ENCODE data around the gene FAM227A.

Gene FAM227A

DNA sequence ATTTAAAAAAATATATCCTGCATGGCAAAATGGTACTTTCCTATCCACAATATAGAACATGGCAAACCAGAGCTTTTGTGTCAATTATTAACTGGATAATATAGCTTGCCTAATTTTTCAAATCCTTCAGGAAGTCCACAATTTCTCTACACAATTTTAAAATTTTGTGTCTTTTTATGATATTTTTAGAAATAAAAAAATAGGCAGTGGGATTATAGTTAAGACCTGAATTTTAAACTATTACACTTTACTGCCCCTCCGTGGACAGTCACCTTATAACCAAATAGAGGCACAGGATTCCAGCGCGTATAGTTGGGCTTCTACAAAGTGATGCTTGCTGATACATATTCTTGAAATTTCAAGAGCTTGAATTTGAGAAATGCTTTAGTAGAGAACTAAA lies 84.1 kb downstream of the FAM227A start:
- H3K27ac ChIP-seq, result no peak overlapping the region
- TF ChIP-seq ZFX (IDR thresholded peaks at IDR 0.05) (no peak), CTCF (conservative IDR thresholded peaks at IDR 0.05) (peak; percentile 77)

DNA sequence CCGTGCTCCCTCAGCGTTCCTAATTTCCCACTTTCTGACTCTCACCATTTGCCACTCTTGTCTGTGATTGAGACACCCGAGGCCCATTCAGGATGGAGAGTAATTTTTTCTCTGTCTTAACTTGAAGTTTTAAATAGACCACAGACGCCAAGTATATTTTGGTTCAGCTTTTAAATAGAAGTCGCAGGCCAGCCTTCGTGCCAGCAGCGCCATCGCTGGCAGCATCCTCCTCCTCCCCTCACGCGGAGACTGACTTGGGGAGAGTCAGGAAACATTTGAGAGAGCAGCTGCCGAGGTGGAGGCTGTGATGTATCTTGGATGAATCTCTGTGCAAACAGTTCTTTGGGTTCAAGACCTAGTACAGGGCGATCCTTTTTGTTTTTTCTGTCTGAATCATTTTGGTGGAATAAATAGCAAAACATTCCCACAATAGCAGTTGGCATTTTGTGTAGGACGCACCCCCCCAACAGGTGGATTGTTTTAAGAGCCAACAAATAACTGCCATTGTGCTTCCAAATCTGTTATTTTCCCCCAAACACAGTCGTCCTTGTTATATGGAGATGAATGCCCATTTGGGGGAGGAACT lies 85.3 kb downstream of the FAM227A start:
- H3K27ac ChIP-seq, result peak overlapping the region; percentile 51
- TF ChIP-seq CTCF (conservative IDR thresholded peaks at IDR 0.05) (0 out of 2 replicates have a peak, but pooled peaks have one; percentile 19), ZFX (IDR thresholded peaks at IDR 0.05) (no peak)

- peak within 1 kb of the TSS; percentile 51 for H3K27ac ChIP-seq
- TF ChIP-seq CTCF (conservative IDR thresholded peaks at IDR 0.05) (no peak), ZFX (IDR thresholded peaks at IDR 0.05) (no peak)
Observed at GRCh38 chr22:38569972-38570778, 86.0 kb downstream of the FAM227A start, which contains the start of gene DMC1. Gene DMC1 (minus strand): TSS chr22:38570183. CDS start chr22:38568256, 1,927 bp downstream.

GRCh38 chr22:38569181-38569971 lies 86.8 kb downstream of the FAM227A start:
- TF ChIP-seq CTCF (conservative IDR thresholded peaks at IDR 0.05) (no peak), ZFX (IDR thresholded peaks at IDR 0.05) (no peak)
- H3K27ac ChIP-seq, result no peak overlapping the region

DNA sequence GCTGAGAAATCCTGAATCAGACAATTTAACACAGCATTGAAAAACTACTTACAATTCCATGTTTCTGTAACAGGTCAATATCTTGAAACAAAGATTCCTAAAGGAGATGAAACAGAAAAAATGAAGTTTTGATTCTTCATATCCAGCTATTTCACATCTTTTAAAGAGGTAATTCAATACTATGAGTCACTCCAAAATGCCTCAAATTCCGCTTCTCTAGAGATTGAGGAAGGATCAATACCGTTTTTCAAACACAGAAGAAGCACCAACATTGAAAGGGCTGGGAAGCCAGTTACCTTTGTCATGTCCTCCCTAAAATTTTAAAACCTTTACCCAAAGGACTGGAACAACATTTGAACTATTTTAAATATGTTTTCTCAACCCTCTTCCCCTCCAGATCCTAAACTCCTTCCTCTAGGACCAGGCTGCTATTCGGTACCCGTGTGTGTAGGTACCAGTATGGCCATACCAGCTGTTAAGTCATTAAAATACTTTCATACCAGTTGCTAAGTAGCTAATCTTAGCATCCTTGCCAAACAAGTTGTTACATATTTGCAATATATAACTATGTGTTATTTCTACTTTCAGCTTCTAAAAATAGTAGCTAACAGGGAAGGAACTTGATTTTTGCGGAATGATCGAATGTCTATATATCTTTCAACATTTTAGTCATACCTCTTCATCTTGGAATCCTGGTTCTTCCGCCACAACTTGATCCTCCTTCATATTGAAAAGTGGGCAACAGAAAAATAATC lies 88.5 kb downstream of the FAM227A start:
- no peak overlapping the region for H3K27ac ChIP-seq
- TF ChIP-seq CTCF (conservative IDR thresholded peaks at IDR 0.05), result no peak

DNA sequence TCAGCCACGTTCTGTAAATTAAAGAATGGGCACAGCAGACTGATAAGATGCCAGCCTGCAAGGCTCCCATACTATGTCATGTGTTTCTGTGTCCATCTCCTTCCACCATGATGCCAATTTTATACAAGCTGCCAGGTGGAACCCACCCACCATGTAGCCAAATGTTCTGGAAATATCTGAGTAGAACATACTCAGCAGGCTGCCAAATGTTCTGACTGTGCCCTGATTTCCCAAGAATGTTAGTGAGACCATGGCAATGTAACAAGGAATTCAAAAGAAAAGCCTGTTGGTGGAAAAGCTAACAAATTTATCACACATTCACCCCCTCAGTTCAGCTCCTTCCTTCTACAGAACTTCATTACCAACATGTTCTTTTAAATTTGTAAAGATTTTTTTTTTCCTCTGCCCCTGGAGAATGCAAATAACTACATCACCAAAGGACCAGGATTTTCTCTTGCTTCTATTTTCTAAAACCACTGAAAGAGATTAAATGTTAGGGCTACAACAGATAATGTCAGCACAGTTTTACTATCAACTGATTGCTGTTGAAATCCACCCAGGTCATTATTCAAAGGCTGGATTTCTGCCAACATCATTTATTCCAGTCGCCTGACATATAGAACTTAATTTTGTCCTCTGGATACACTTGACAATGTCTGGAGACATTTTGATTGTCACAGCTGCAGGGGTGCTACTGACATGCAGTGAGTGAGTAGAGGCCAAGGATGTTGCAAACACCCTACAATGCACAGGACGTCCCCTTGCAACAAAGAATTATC lies 89.3 kb downstream of the FAM227A start:
- TF ChIP-seq CTCF (conservative IDR thresholded peaks at IDR 0.05) (no peak), ZFX (IDR thresholded peaks at IDR 0.05) (no peak)
- no peak overlapping the region for H3K27ac ChIP-seq

All from C4-2B (cell line).